GM21619 (cell line): ENCODE data around the gene ITLN1.
"Not testable (repeated sequence)": the region's sequence is repeated elsewhere in the genome, so short reads cannot be mapped to it uniquely, and the experiment has no call there.

Source experiments
- ATAC-seq: cut with Tn5 transposase; IDR thresholded peaks from one replicate; pipeline ENCODE4 v1.9.1; 2021; ENCODE audit not compliant: unreplicated experiment

The ITLN1 gene

GRCh38 chr1:160885042-160885441 is at the start of gene ITLN1:
ITLN1 (minus strand) TSS chr1:160885180; CDS start chr1:160884877, 303 bp downstream.
- no peak for ATAC-seq

GRCh38 chr1:160933305-160933704 is 48.3 kb upstream of the ITLN1 start:
- ATAC-seq: not testable (repeated sequence)

GRCh38 chr1:160925652-160926244 is 40.8 kb upstream of the ITLN1 start:
- no peak for ATAC-seq

DNA sequence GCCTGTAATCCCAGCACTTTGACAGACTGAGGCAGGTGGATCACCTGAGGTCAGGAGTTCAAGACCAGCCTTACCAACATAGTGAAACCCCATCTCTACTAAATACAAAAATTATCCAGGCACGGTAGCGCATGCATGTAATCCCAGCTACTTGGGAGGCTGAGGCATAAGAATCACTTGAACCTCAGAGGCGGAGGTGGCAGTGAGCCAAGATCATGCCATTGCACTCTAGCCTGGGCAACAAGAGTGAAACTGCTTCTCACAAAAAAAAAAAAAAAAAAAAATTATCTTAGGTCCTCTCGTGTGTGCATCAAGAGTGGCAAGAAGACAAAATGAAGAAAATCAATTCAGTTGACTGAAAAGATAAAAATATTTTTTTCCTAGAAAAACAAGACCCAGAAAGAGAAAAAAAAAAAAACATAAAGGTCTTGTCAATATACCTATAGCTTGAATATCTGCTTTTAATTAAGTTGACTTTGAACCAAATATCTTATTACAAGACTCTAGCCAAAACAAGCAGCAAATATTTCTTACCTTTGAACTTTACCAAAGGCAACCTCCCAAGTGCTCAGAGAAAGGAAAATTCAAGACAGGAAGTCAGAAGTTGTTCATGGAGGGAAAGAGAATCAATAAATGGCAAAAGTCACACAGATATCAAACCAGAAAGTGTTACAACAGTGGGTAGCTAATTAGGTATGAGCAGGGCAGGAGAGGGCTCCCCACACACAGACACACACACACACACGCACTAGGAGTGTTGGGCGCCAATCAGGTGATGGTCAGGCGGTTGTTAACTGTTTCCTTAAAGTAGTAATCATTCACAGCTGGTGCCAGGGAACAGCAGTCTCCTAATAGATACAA is 40.0 kb upstream of the ITLN1 start:
- no peak for ATAC-seq

- no peak for ATAC-seq
Measured at GRCh38 chr1:160916666-160917065, 31.7 kb upstream of the ITLN1 start.

GRCh38 chr1:160913229-160913628 is 28.2 kb upstream of the ITLN1 start:
- not testable (repeated sequence) for ATAC-seq

DNA sequence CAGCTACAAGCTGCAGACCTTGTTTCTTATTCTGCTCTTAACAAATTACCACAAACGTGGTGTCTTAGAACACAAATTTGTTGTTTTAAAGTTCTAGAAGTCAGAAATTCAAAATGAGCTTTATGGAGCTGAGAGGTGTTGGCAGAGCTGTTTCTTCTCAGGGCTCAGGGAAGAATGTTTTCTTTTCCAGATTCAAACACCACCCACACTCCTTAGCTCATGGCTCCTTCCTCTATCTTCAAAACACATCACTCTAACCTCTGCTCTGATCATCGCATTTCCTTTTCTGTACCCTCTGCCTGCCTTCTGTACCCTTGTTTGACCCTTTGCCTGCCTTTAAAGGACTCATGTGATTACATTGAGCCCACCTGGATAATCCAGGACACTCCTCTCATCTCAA is 26.9 kb upstream of the ITLN1 start:
- ATAC-seq: no peak

GRCh38 chr1:160911441-160911840 is 26.5 kb upstream of the ITLN1 start:
- ATAC-seq: no peak

- no peak for ATAC-seq
Measured at GRCh38 chr1:160910170-160910750, 25.3 kb upstream of the ITLN1 start.

- ATAC-seq: no peak
Measured at GRCh38 chr1:160907976-160908375, 23.0 kb upstream of the ITLN1 start.

DNA sequence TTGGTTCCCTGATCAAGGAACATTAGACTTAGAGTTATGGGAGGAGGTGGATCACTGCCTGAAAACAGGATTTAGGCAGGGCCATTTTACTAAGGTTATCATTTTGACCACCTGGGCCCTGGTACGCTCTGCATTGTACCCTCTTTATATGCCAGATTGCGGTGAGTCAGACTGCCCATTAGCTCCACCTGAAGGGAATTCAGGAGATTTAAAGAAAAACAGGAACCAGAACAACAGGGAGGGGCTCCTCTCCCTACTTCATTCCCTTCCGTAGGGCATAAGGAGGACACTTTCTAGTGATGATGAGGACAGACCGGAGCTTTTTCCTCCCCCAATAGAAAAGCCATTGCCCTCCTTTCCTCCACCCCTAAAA is 20.6 kb upstream of the ITLN1 start:
- ATAC-seq: no peak

DNA sequence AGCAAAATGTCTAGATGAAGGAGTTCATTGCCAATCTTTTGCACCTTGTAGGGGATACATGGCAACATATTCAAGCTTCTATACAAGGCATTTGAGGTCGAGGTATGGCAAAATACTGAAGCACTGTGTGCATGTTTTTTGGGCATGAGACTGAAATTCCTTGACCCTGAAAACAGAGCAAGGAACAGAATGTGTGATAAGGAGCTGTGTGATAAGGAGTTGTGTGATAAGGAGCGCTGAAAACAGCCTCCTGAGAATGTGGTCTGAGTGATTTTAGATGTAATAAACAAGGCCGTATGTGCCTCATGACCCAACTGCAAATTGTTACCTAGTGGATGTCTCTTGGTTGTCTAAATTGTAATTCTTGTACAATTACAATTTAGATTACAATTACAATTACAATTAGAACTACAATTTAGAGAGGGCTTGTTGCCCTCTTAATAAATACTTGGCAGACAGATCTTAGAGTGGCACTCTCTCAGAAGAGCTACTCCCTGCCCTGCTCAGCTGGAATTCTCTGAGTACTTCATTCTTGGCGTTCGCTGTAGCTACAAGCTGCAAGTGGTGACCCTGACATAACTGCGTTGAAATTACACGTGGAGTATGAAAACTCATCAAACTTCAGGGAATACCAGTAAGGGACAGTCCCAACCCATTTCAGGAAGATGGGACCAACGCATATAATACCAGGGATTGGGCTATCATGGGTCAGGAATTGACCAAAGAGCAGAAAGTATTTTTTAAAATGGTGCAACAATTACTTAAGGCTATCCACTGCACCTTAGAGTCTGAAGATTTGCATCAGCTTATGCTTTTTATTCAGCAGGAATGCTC is 20.0 kb upstream of the ITLN1 start:
- no peak for ATAC-seq

- not testable (repeated sequence) for ATAC-seq
Measured at GRCh38 chr1:160902251-160902650, 17.3 kb upstream of the ITLN1 start.

- no peak for ATAC-seq
Measured at GRCh38 chr1:160901768-160902167, 16.8 kb upstream of the ITLN1 start.

DNA sequence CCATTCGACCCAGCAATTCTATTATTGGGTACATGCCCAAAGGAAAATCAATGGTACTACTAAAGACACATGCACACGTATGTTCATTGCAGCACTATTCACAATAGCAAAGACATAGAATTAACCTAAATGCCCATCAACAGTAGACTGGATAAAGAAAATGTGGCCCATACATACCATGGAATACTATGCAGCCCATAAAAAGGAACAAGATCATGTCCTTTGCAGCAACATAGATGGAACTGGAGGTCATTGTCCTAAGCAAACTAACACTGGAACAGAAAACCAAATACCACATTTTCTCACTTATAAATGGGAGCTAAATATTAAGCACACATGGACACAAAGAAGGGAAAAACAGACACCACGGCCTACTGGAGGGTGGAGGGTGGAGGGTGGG is 15.7 kb upstream of the ITLN1 start:
- not testable (repeated sequence) for ATAC-seq

- ATAC-seq: not testable (repeated sequence)
Measured at GRCh38 chr1:160894368-160895135, 9.6 kb upstream of the ITLN1 start.

DNA sequence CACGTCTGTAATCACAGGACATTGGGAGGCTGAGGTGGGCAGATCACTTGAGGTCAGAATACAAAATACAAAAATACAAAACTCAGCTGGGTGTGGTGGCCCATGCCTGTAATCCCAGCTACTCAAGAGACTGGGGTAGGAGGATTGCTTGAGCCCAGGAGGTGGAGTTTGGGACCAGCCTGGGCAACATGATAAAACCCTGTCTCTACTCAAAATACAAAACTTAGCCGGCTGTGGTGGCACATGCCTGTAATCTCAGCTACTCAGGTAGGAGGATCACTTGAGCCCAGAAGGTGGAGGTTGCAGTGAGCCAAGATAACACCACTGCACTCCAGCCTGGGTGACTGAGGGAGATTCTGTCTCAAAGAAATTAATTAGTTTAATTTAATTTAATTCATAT is 6.5 kb upstream of the ITLN1 start:
- no peak for ATAC-seq

DNA sequence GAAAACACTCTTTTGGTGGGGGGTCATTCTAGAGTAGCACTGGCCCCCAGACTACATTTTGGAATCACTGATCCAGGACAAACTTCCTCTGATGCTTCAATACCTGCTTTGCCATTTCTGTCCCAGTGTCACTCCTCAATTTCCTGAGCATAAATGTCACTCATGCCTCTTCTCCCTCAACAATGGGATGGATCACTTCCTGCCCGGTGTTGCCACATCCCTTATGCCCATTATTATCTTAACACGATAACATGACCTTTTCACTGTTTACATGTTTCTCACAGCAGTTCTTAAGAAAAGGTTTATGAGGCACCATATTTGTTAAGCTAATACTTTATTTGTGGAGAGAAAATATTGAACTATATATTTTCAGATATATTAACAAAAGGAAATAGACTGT is 3.9 kb upstream of the ITLN1 start:
- no peak for ATAC-seq

GRCh38 chr1:160887071-160887470 is 2.1 kb upstream of the ITLN1 start:
- no peak for ATAC-seq

DNA sequence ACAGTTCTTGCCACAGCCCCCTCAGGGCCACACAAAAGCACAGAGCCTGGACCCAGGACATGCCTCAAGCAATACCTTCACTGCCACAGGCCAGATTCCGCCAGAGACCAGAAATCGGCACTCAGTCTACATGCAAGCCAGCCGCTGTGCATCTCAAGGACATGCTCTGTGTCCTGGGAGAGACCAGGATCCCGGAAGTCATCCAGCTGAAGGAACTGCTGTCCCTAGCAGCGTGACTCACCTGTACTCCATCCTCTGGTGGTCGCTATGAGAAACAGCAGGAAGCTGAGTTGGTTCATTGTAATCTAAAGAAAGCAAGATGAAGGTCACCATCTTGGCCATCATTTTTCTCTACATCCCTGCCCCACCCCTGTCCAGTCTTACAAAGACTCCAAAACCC is 401 bp downstream of the ITLN1 start:
- no peak for ATAC-seq
